Fibroblast of the conjunctiva (primary cell): ENCODE data around the gene APOL4.
"Not testable (repeated sequence)": the region's sequence is repeated elsewhere in the genome, so short reads cannot be mapped to it uniquely, and the experiment has no call there.

Source experiments
- DNase-seq: peaks from one replicate; pipeline ENCODE4 v3.0.0-alpha.2; 2010; ENCODE audit warnings: low read depth

Gene APOL4

DNA sequence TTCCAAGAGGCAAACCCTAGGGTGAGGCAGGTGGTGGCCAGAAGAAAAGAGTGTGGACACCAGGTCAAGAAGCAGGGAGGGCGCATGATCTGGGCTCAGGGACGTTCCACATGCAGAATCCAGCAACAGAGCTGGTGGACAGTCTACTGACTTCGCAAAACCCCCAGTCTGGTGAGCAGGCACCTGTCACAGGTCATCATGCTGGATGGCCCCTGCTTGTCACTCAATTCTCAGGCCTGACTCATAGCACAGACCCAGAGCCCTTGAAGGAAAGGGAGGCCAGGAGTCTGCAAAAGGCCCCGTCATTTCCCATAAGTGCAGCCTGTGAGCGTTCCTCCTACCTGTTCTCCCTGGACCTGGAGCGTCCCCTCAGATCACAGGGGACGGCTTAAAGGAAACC lies 18.2 kb downstream of the APOL4 start:
- no peak for DNase-seq

DNA sequence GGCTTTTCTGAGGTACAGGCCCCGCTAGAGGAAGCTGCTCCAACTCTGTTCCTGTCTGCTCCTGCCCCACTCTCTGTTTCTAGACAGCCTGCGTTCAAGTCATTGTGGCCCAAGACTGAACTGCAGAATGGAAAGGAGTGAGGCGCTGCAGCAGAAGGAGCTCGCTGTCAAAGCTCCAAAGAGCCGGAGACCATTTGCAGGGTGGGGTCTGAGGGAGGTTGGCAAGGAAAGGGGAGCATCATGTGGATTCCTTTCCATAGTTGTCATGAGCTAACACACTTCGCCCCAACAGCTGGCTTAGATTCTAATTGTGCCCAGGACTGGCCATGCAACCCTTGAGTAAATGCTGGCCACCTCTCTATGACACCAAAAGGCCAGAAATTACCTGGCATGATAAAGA lies 18.8 kb downstream of the APOL4 start:
- no peak for DNase-seq

DNA sequence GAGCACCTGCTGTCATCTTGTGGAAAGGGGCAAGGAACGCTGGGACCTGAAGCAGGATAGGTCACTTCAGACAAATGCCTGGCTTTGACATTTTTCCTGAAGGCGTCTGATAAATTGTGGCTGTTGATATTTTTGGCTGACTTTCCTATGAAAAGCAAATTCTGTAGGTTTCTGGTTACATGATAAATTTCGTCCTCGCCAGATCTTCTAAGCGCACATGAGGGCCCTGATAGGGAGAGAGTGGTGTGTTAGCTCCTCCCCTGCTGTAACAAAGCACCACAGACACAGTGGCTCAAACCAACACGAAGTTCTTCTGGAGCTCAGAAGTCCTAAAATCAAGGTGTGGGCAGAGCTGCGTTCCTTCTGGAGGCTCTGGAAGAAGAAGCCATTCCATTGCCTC lies 19.6 kb downstream of the APOL4 start:
- DNase-seq: no peak

DNA sequence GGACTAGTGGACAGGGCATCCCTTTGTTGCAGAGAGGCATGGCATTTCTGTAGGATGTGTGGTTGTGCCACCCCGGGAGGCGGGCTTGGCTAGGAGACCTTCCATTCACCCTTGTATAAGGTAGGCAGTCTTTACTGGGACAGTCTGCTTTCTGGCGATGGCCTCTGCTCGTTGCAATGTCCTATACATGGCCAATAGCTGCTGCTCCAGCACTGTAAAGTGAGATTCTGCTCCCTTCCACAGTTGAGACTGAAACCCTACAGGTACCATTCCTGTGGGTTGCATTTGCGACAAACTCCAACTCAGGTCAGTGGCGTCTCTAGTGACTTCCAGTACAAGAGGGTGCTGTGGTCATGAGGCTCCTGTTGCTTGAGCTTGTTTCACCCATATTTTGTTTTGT lies 20.7 kb downstream of the APOL4 start:
- DNase-seq: no peak

DNA sequence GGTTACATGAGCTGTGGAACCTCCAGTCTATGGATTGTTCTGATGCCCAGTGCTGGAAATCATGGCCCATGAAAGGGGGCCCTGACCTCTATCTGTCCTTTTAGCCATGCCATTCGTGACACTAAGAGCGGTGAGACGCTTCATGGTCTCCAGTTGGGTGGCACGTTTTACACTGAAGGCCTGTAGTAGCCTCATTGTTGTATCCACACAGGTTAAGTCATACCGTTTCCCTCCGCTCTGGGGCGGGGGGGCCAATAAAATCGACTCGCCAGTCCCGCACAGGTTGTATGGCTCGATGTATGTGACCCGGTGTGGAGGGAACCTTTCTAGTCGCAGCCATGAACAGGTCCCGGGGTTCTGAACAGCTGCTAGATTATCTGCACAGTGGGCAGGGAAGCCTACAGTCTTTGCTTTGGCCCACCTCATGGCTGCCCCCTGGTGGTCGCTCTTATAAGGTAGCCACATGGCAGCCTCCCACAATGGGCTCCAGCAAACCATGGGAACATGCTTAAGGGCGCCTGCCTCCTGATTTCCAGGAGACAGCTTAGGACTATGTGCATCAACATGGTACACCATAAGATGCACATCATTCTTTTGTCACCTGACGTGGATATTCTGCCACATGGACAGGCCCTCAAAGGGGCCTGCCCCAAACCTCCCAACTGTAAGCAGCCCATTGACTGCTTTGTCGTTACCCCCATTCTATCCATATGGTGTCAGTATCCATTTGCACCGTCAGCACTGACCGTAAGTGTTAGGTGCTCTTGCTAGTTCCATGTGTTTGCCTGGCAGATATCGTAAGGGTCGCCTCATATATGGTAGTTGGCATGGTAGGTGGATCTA lies 21.4 kb downstream of the APOL4 start:
- DNase-seq: peak; percentile 43

DNA sequence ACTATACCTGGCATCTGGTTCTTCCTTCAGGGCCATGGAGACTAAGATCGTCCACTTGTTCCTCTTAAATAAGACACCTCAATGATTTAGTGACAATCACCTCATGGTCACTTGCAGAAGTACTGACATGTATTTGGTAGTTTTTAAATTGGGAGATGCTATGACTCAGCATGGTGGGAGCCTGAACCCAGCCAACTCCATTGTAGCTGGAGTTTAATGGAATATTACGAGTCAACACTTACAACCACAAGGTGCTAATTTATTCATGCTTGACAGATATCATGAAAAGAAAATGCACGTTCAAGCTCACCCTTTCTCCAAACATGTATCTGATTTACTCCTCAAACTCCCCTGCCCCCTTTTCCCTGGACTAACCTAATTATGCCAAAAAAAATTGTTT lies 24.4 kb downstream of the APOL4 start:
- DNase-seq: no peak

DNA sequence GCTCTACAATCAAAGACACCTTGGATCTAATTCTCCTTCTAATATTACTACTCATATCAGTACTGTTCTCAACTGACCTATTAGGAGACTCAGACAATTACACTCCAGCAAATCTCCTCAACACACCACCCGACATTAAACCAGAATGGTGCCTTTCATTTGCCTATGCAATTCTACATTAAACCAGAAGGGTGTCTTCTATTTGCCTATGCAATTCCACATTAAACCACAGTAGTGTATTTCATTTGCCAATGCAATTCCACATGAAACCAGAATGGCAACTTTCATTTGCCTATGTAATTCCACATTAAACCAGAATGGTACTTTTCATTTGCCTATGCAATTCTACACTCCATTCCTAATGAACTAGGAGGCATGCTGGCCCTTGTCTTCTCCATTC lies 25.7 kb downstream of the APOL4 start:
- no peak for DNase-seq

DNA sequence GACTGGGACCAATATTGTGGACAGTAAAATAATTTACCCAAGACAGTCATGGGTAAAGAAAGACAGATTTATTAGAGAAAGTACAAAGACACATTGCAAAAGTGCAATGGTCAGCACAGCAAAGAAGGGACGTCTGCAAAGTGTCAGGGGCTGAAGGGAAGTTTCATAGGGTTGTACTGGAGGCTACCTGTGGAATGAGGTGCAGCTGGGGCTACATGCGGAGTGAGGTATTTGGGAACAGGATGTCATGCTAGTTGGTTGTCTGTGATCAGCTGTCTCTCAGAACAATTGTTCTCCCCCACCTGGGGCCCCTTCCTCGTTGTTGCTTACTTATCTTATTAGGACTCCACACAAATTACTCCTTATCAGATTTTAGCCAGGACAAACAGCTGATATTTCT lies 29.7 kb downstream of the APOL4 start:
- no peak for DNase-seq

DNA sequence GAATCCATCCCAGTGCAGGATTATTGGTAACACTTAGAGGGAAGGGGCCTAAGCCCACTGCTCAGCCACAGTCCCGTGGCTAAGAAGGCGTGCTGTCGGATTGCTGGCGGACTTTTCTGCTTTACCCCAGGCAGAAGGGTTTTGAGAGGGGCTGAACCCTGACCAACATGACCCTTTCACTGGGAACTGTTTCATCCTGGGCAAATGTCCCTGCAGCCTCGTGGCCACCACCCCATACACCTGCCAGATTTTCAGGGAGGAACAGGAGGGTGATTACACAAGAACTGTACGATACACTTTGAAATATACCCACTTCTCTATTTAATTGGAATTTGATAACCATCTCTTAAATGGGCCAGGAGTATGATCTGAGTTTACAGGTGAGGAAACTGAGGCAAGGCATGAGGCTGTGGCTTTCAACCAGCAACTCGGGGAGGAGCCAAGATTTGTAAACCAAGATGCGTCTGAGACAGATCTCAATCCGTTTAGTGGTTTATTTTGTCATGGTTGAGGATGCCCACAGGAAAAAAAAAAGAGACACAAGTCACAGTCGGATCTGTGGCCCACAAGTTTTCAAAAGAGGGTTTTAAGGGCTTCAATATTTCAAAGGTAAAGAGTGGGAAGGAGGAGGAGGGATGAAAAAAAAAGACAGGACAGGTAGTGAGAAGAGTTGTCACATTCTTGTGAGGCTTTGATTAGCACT lies 34.9 kb downstream of the APOL4 start:
- no peak for DNase-seq

DNA sequence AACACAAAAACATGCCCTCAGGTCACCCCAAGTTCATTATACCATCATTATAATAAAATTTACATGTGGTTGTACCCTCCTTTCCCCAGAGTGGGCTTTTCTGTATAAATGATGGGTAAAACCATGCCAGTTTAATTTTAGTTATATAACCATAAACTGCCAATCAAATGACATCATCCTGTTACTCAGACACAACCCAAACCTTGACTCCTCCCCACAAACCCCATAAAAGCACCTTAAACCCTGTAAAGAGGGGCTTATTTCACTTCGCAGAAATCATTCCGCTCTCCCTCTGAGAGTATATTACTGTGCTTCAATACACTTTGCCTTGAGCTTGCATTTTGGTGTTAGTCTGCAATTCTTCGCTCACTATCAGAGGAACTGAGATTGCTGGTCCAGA lies 35.5 kb downstream of the APOL4 start:
- no peak for DNase-seq

DNA sequence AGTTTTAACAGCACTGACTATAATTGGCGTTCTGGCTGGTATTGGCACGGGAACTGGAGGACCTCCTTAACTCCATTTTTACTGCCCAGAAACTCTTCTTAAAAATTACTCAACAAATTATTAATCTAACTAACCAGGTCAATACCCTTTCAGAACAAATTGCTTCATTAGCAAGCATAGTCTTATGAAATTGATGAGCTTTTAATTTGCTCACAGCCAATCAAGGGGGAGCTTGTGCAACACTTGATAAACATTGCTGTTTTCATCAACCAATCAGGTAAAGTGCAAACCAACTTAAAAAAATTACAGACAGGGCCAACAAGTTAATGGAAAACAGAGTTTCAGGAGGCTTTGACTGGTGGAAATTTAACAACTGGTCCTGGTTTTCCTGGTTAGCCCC lies 36.5 kb downstream of the APOL4 start:
- no peak for DNase-seq

DNA sequence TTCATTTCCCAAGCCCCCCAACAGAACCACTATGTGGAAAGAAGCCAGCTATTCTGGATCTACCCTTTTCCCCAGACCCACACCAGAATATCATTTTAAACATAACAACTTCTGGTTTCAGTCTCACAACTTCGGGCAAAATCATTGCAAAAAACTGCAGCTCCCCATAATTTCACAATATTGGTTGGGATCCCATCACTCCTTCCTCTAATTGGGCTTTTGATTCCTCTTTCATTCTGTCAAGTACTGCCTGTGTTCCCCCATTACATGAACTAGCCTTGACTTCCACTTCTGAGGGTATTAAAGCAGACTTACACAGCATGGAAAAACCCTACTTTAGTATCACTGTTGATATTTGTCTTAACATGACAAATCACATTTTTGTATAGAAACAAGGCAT lies 37.0 kb downstream of the APOL4 start:
- DNase-seq: no peak

DNA sequence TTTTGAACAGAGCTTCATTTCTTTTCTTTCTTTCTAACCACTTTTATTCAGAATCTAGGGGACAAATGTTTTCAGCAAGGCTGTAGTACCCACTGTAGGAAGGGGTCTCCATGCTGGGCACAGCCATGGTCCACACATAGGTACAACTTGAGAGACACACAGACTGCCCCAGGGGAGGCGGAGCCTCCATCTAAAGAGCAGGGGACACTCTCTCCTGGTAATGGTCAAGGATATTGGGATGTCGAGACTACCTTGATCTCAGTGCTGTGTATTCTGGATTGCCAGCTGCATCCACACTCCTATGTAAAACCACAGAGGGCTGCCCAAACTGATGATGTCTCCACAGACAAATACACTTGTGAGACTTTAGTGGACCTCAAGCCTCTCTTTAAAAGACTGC lies 38.1 kb downstream of the APOL4 start:
- DNase-seq: no peak

DNA sequence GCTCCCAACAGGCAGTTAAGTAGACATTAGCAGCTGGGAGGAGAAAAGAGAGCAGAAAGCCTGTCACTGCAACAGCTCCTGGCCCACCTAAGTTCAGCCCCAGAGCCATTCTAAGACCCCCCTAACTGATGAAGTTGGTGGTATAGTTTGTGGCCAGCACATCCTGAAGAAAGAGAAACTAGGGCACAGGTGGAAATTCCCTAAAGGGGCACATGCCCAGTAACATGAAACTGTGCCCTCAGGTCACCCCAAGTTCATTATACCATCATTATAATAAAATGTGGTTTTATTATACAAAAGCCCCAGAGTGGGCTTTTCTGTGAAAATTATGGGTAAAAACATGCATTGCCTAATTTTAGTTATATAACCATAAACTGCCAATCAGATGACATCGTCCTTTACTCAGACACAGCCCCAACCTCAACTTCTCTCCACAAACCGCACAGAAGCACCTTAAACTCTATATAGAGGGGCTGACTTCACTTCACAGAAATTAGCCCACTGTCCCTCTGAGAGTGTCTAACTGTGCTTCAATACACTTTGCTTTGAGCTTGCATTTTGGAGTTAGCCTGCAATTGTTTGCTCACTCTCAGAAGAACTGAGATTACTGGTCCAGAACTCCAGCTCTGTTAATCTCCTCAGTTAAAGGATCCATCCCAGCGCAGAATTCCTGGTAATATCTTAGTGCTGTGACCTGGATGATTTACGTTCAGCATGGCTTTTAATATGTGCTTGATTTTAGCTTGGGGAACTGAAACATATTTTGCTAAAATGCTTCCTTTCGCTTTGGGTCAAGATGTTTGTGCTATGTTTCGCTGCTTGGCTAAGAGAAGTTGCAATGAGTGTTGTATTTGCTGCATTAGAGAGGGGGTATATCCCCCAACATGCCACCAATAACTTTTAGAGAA lies 39.2 kb downstream of the APOL4 start:
- no peak for DNase-seq

DNA sequence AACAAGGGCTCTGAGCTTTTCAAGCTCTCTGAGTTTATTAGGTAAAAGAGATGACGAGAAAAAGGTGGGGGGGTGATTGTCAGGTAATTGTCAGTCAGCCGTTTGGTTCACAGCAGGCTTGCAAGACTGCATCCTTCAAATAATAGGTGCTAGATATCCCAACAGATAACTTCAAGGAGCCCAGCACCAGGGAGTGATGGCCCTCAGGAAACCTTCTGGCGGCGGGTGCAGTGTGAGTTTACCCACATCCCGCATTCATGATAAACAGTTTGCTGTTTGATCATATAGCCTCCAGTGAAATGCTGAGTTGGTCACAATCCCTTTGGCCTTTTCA lies 39.8 kb downstream of the APOL4 start:
- not testable (repeated sequence) for DNase-seq

DNA sequence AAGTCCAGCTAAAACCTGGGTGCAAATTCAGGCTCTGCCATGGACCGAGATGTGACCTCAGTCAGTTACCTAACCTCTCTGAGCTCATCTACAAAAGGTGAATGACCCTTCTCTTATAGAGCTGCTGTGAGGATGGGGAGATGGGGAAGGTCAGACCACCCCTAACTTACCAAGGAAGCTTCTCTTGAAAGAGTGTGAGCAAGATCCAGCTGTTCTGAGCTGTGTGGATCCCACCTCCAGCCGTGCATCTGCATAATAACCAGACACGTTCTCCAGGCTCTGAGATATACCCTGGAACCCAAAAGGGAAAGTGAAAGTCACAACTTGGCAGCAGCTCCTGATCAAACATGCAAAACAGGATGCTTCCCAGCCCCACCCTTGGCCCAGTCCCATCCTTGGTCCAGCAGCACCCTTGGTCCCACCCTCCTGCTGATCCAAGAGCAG lies 41.1 kb downstream of the APOL4 start, which contains the start of gene APOL3:
Gene APOL3, minus strand, starts transcription at position 257 of the 444 bp plus-strand sequence. CDS start 11,700 bp downstream, outside the sequence.
- peak; percentile 60 for DNase-seq

DNA sequence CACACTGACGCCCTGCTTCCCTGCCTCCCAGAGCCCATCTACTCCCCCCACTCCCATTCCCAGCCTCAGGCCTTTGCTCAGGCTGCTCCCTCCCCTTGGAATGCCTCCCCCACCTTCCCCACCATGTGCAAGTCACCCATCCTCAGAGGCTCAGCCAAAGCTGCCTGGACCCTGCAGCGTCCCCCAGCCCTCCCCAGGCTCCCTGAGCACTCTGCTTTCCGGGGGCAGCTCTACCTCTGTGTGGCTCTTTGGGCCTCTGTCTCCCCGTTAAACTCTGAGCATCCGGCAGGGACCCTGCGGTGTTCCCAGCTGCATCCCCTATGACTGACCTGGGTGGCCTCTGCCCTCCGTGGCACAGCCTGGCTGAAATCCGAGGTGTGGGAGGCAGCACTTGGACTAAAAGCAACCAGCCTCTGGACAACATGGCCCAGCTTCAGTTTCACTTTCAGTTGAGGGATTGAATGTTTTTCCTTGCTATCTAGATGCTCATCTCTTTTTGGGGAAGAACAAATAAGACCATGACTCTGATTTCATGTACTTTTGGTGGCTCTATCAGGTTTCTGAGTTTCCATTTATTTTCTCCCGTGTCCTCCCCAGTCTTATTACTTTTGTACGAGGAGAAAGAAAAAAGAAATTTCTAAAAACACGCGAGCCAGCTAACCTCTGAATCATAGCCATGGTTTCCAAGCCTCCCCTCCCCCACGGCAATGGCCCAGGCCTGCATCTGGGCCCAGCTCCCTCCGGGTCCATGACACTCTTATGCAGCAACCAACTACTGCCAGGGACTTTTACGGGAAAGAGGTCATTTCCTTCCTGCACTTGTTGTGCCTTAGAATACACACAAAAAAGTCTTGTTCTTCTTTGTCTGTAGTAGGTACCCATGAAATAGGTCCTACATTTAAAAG lies 44.8 kb downstream of the APOL4 start:
- peak; percentile 58 for DNase-seq

DNA sequence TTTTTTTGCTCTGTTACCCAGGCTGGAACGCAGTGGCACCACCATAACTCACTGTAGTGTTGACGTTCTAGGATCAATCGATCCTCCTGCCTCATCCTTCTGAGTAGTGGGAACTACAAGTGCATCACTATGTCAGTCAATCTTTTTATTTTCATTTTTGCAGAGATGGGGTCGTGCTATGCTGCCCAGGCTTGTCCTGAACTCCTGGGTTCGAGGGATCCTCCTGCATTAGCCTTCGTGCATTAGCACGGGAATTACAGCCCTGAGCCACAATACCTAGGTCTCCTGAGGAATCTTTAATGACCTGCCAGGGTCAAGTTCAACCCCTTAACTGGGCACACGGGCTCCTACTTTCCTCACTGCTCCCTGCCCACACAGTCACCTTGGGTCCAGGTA lies 45.5 kb downstream of the APOL4 start:
- DNase-seq: no peak

DNA sequence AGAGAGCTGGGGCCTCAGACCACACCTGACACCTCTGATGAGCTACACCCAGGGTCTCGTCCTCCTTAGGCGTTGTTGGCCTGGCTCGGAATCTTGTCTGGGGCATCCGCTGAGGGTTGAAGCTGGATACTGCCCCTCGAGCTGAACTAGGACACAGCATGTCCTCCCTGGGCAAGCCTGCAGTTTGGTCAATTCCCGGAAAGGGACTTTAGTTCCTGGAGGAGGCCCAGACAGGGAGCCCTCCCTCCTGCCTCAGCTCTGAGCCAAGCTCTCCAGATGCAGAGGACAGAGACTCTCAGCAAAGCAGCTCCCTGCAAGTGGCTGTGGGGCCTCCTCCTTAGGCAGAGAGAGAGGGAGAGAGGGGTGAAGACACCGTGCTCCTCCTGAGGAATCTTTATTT lies 45.9 kb downstream of the APOL4 start:
- no peak for DNase-seq

DNA sequence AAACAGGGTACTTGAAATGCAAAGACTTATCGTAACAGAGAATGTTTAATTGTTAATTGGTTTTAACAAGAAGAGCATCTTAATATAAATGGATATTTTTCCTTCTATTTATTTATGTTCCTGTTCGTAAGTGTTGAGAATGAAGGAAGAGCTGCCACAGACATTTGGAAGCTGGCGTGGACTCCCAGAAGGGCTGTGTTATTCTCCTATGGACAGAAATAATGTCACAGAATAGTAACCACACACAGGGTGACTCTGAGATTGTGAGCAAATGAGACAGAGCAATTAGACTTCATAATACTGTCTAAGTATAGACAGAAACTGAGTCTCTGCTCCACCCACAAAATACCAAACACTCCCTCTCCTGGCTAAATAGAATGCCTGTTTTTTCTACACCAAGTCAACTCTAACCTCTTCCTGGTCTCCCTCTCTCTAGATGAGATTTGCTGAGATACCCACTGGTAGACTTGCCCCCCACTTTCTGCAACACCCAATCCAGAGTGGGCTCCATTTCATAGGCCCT lies 47.1 kb downstream of the APOL4 start:
- DNase-seq: no peak
